Gastroesophageal sphincter (tissue), 4 donors: Measurements from ENCODE around the gene VIPR1. TPM values are rescaled to one million over a fixed set of nuclear protein-coding genes. Genes with fewer than 3 reads are reported as not detected.

Source experiments
- ATAC-seq: fragments of 150-250 bp; one replicate; pipeline ENCODE4 v1.9.1; 2016; ENCODE audit warnings: mild to moderate bottlenecking, moderate library complexity
- H3K27ac ChIP-seq, 4 donors: fragments of 200-600 bp; sonication (generic) in 3 of 4; 1 replicate in 3 of 4; 2 replicates in 1 of 4; pipeline ENCODE4 v1.5.1; 2016 to 2019
- H3K27me3 ChIP-seq: fragments of 200-600 bp; sonication (generic); one replicate; pipeline ENCODE4 v1.5.1; 2019
- H3K36me3 ChIP-seq, 2 donors: fragments of 200-600 bp; sonication (generic); one replicate each; pipeline ENCODE4 v1.5.1; 2019; ENCODE audit warnings: control low read depth in 1 of 2
- H3K4me1 ChIP-seq, 3 donors: fragments of 200-600 bp; sonication (generic); 1 replicate in 2 of 3; 2 replicates in 1 of 3; pipeline ENCODE4 v1.5.1; 2016 to 2019; ENCODE audit warnings: control low read depth in 2 of 3
- H3K4me3 ChIP-seq, 2 donors: fragments of 200-600 bp; sonication (generic); one replicate each; pipeline ENCODE4 v1.5.1; 2019; ENCODE audit warnings: mild to moderate bottlenecking in 1 of 2, moderate library complexity in 1 of 2
- H3K9me3 ChIP-seq, 3 donors: fragments of 200-600 bp; sonication (generic); one replicate each; pipeline ENCODE4 v1.5.1; 2017 to 2019; ENCODE audit warnings: control low read depth in 2 of 3
- EP300 ChIP-seq: sonication (generic); formaldehyde crosslinking; IDR thresholded peaks from one replicate; pipeline ENCODE4 v1.6.1; 2017; ENCODE audit warnings: antibody characterized with exemption, mild to moderate bottlenecking
- POLR2A ChIP-seq, 2 donors: fragments of 450-650 bp; IDR thresholded peaks; one replicate each; pipeline ENCODE4 v1.6.1; 2017; ENCODE audit warnings: antibody characterized with exemption in 2 of 2, mild to moderate bottlenecking in 2 of 2, moderate library complexity in 1 of 2
- POLR2AphosphoS5 ChIP-seq: sonication (generic); formaldehyde crosslinking; IDR thresholded peaks from one replicate; pipeline ENCODE4 v1.6.1; 2017; ENCODE audit warnings: antibody characterized with exemption
- WGBS, 2 donors: methylation state at CpG; one replicate each; pipeline ENCODE4 v1.1.5; 2018; ENCODE audit warnings: low coverage in 1 of 2; 5-methylcytosine and 5-hydroxymethylcytosine counted together
- total RNA-seq, 4 donors: library from RNA; depleted of rRNA; stranded (reverse); fragments of >200 nt; gene quantifications; one replicate each; pipeline ENCODE4 v1.1.0, GENCODE V29; 2016
- TF ChIP-seq, protein P1 (sequence below), 4 experiments: fragments of 200-600 bp in 2 of 4; fragments of 450-650 bp in 2 of 4; sonication (generic) in 1 of 4; IDR thresholded peaks; one replicate each; pipeline ENCODE4 v1.5.1; 2017 to 2019; ENCODE audit warnings: antibody characterized with exemption in 4 of 4, mild to moderate bottlenecking in 2 of 4, moderate library complexity in 2 of 4

VIPR1 gene
- total RNA-seq: 1 to 10 TPM; 3.8 to 9.5 (median 5.9) TPM

DNA sequence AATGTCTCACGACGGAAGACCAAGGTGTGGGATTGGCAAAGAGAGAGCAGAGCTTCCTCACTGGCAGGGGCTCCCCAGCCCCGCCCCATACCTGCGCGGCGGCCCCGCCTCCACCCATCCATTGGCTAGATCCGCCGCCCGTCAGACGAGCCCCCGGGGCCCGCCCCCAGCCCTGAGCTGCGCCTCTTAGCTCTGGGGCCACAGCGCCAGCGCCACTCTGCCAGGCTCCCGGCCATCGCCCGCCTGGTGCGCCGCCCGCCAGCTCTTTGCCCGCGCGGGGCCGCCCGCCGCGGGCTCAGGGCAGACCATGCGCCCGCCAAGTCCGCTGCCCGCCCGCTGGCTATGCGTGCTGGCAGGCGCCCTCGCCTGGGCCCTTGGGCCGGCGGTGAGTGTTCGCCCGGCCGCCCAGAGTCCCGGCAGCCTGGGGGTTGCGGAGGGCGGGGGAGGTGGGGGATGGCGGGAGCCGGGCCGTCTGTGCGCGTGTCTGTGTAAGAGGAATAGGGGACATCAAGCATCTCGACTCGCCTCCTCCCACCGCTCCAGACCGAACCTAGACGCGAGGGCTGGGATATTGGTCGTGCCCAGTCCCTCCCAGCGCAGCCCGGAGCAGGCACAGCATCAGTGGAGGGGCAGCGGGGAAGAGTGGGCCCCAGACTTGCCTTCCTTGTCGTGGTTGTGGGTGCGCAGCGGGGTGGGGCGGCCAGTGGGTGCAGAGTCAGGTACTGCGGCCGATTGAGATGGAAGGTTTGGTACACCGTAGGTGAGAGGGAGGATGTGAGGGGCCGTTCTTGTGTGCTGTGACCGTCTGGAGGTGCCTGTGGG lies at the start of gene VIPR1:
VIPR1 (plus strand) TSS at position 215 of the 822 bp plus-strand sequence; CDS start at position 308, 93 bp downstream.
- Histone ChIP-seq H3K27ac (peak within 1 kb of the TSS in 1 of 4 donors; percentile 21), H3K4me3 (peak within 1 kb of the TSS; percentile 18 to 58), H3K9me3 (no peaks in the 10 kb centered on the region), H3K4me1 (peaks cover 0 to 22% (median 11%) of the 10 kb centered on the region in 3 donors), H3K27me3 (peaks cover 57% of the 10 kb centered on the region), H3K36me3 (no peaks in the 10 kb centered on the region)
- WGBS, 2 donors: 12% methylated on average over 8 of the region's 69 CpGs; no CpG with 5 or more reads in 1 of the 2 donors
- ATAC-seq: peak; percentile 73
- TF ChIP-seq, protein P1, sequence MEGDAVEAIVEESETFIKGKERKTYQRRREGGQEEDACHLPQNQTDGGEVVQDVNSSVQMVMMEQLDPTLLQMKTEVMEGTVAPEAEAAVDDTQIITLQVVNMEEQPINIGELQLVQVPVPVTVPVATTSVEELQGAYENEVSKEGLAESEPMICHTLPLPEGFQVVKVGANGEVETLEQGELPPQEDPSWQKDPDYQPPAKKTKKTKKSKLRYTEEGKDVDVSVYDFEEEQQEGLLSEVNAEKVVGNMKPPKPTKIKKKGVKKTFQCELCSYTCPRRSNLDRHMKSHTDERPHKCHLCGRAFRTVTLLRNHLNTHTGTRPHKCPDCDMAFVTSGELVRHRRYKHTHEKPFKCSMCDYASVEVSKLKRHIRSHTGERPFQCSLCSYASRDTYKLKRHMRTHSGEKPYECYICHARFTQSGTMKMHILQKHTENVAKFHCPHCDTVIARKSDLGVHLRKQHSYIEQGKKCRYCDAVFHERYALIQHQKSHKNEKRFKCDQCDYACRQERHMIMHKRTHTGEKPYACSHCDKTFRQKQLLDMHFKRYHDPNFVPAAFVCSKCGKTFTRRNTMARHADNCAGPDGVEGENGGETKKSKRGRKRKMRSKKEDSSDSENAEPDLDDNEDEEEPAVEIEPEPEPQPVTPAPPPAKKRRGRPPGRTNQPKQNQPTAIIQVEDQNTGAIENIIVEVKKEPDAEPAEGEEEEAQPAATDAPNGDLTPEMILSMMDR (IDR thresholded peaks at IDR 0.05): no peak
- TF ChIP-seq POLR2AphosphoS5 (no peak), POLR2A (IDR thresholded peaks at IDR 0.05) (peak in 1 of 2 donors; percentile 21), EP300 (no peak)

DNA sequence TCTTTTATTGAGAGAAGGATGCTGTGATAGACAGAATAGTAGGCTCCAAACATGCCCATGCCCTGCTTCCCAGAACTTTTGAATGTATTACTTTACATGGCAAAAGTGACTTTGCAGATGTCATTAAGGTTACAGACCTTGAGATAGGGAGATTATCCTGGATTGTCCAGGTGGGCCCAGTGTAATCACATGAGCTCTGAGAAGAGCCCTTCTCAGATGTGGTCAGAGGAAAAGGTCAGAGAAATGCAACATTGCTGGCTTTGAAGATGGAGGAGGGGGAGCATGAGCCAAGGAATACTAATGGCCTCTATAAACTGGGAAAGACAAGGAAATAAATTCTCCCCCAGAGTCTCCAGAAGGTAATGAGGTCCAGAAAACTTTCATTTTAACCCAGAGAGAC lies 46.2 kb upstream of the VIPR1 start:
- no peak overlapping the region for H3K27ac ChIP-seq
- H3K4me1 ChIP-seq: peaks cover 0 to 11% (median 0%) of the 10 kb centered on the region in 3 donors
- no peaks in the 10 kb centered on the region for H3K36me3 ChIP-seq
- H3K4me3 ChIP-seq: no peak overlapping the region
- ATAC-seq: no peak
- TF ChIP-seq POLR2A (IDR thresholded peaks at IDR 0.05) (no peak), POLR2AphosphoS5 (no peak), EP300 (no peak)
- TF ChIP-seq, protein P1 (IDR thresholded peaks at IDR 0.05): no peak
- no peaks in the 10 kb centered on the region for H3K27me3 ChIP-seq
- peaks cover 0 to 9% (median 0%) of the 10 kb centered on the region in 3 donors for H3K9me3 ChIP-seq

GRCh38 chr3:42459151-42459550 lies 43.3 kb upstream of the VIPR1 start:
- H3K4me3 ChIP-seq: no peak overlapping the region
- no peaks in the 10 kb centered on the region for H3K4me1 ChIP-seq
- no peaks in the 10 kb centered on the region for H3K27me3 ChIP-seq
- no peak overlapping the region for H3K27ac ChIP-seq
- peaks cover 0 to 4% (median 0%) of the 10 kb centered on the region in 3 donors for H3K9me3 ChIP-seq
- no peaks in the 10 kb centered on the region for H3K36me3 ChIP-seq
- TF ChIP-seq, protein P1 (IDR thresholded peaks at IDR 0.05): no peak
- no peak for TF ChIP-seq POLR2A (IDR thresholded peaks at IDR 0.05)
- no peak for TF ChIP-seq EP300
- no peak for TF ChIP-seq POLR2AphosphoS5
- ATAC-seq: no peak

DNA sequence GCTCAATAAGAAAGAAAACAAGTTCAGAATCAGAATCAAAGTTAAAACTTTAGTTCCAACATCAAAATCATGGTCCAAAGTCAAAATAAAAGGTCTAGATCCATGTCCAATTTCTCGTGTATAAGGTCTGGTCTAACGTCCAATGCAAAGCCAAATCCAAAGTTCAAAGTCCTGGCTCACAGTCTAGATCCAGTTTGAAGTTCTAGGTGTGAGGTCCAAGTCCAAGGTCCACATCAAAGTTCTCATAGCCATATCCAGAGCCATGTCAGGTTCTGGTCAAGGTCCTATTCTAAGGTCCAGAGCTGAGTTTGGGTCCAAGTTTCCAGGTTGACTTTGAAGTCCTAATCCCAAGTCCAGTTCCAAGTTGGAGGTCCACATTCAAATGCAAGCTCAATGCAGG lies 40.7 kb upstream of the VIPR1 start:
- Histone ChIP-seq H3K4me3 (no peak overlapping the region), H3K4me1 (no peaks in the 10 kb centered on the region), H3K27me3 (no peaks in the 10 kb centered on the region), H3K9me3 (no peaks in the 10 kb centered on the region), H3K36me3 (no peaks in the 10 kb centered on the region), H3K27ac (no peak overlapping the region)
- 79% methylated on average over 2 of the region's 2 CpGs for WGBS, 2 donors
- TF ChIP-seq EP300 (no peak), POLR2AphosphoS5 (no peak), POLR2A (IDR thresholded peaks at IDR 0.05) (no peak)
- TF ChIP-seq, protein P1 (IDR thresholded peaks at IDR 0.05): no peak
- no peak for ATAC-seq

- Histone ChIP-seq H3K27me3 (no peaks in the 10 kb centered on the region), H3K4me1 (no peaks in the 10 kb centered on the region), H3K36me3 (no peaks in the 10 kb centered on the region), H3K27ac (no peak overlapping the region), H3K9me3 (no peaks in the 10 kb centered on the region), H3K4me3 (no peak overlapping the region)
- 71 to 83% methylated on average over 1 of the region's 1 CpG for WGBS, 2 donors
- ATAC-seq: no peak
- TF ChIP-seq POLR2AphosphoS5 (no peak), POLR2A (IDR thresholded peaks at IDR 0.05) (no peak), EP300 (no peak)
- TF ChIP-seq, protein P1 (IDR thresholded peaks at IDR 0.05): no peak
Observed at GRCh38 chr3:42463093-42463492, 39.4 kb upstream of the VIPR1 start.
